ENCODE measurements around the gene TRPM3.

TRPM3 gene

GRCh38 chr9:70539526-70539925, 581.9 kb downstream of the TRPM3 start:
- DNase-seq: no peak

- DNase-seq: no peak
These were observed 582.4 kb downstream of the TRPM3 start for GRCh38 chr9:70539001-70539400.

GRCh38 chr9:70537084-70537483, 584.3 kb downstream of the TRPM3 start:
- no peak for DNase-seq

GRCh38 chr9:70535546-70536323, 585.7 kb downstream of the TRPM3 start:
- no peak for DNase-seq

GRCh38 chr9:70534471-70534870, 587.0 kb downstream of the TRPM3 start:
- DNase-seq: no peak

- no peak for DNase-seq
These were observed 587.4 kb downstream of the TRPM3 start for GRCh38 chr9:70534061-70534460.

- DNase-seq: no peak
These were observed 587.9 kb downstream of the TRPM3 start for GRCh38 chr9:70533492-70533891.

- no peak for DNase-seq
These were observed 588.7 kb downstream of the TRPM3 start for GRCh38 chr9:70532716-70533115.

GRCh38 chr9:70531311-70531710, 590.1 kb downstream of the TRPM3 start:
- DNase-seq: no peak

GRCh38 chr9:70530716-70531115, 590.7 kb downstream of the TRPM3 start:
- no peak for DNase-seq

GRCh38 chr9:70529833-70530232, 591.6 kb downstream of the TRPM3 start:
- no peak for DNase-seq

- DNase-seq: no peak
These were observed 592.0 kb downstream of the TRPM3 start for GRCh38 chr9:70529377-70529776.

DNA sequence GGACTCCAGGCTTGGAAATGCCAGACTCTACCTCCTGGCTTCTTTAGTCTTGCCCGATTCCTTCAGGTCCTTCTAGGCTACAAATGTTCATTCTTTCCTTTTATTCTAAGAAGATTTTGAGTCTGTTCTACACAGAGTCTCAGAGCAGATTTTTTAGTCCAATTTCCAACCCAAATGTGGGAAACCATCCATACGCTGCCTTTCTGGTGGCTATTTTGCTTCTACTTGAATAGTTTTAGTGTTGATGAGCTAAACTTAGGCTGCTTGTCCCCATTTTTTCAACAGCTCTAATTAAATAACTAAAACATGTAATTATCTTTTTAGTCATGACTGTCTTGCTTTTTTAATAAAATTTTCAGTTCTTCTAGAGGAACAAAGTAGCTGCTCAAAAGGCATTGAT, 594.5 kb downstream of the TRPM3 start:
- DNase-seq: no peak

GRCh38 chr9:70525519-70525918, 595.9 kb downstream of the TRPM3 start:
- no peak for DNase-seq

- no peak for DNase-seq
These were observed 601.3 kb downstream of the TRPM3 start for GRCh38 chr9:70519912-70520724.

GRCh38 chr9:70517926-70518610, 603.4 kb downstream of the TRPM3 start:
- no peak for DNase-seq

- DNase-seq: no peak
These were observed 607.1 kb downstream of the TRPM3 start for GRCh38 chr9:70514273-70514672.

GRCh38 chr9:70511858-70512257, 609.6 kb downstream of the TRPM3 start:
- no peak for DNase-seq

GRCh38 chr9:70510157-70510770, 611.2 kb downstream of the TRPM3 start:
- no peak for DNase-seq

- DNase-seq: no peak
These were observed 615.3 kb downstream of the TRPM3 start for GRCh38 chr9:70506159-70506558.

- no peak for DNase-seq
These were observed 616.6 kb downstream of the TRPM3 start for GRCh38 chr9:70504834-70505233.

GRCh38 chr9:70502690-70503089, 618.7 kb downstream of the TRPM3 start:
- no peak for DNase-seq

- no peak for DNase-seq
These were observed 620.6 kb downstream of the TRPM3 start for GRCh38 chr9:70500793-70501192.

Measured in SHP77 treated with DMSO at 0.1 percent for 48 hours (cell line).